OCI-LY1 (cell line): ENCODE measurements around the gene TDRD12.

Source experiments
- H2AFZ ChIP-seq: fragments of 200-600 bp; sonication (generic), shearing (Covaris generic); 2 replicates; pipeline ENCODE4 v1.6.0; 2014; ENCODE audit warnings: antibody characterized with exemption, mild to moderate bottlenecking, low read length
- H3F3A ChIP-seq: fragments of 200-600 bp; sonication (generic), shearing (Covaris generic); 2 replicates; pipeline ENCODE4 v1.6.0; 2014; ENCODE audit warnings: mild to moderate bottlenecking, antibody characterized with exemption, low read length, moderate library complexity; ENCODE audit not compliant: insufficient read depth
- H3K27ac ChIP-seq: fragments of 200-600 bp; sonication (generic); 2 replicates; pipeline ENCODE4 v1.5.1; 2014; ENCODE audit warnings: low read length, mixed run types, mild to moderate bottlenecking, low read depth; ENCODE audit not compliant: poor library complexity, severe bottlenecking
- H3K27me3 ChIP-seq: fragments of 200-600 bp; sonication (generic); 2 replicates; pipeline ENCODE4 v1.6.0; 2014; ENCODE audit warnings: antibody characterized with exemption, mild to moderate bottlenecking, low read length, moderate library complexity; ENCODE audit not compliant: insufficient read depth
- H3K36me3 ChIP-seq: fragments of 200-600 bp; sonication (generic); 2 replicates; pipeline ENCODE4 v1.6.1; 2014; ENCODE audit warnings: mild to moderate bottlenecking, antibody characterized with exemption, low read length, moderate library complexity, mixed read lengths; ENCODE audit not compliant: insufficient read depth
- H3K4me1 ChIP-seq: fragments of 200-600 bp; sonication (generic); 2 replicates; pipeline ENCODE4 v1.5.1; 2014; ENCODE audit warnings: mild to moderate bottlenecking, low read length, moderate library complexity; ENCODE audit not compliant: insufficient read depth, severe bottlenecking
- H3K4me2 ChIP-seq: fragments of 200-600 bp; sonication (generic), shearing (Covaris generic); 2 replicates; pipeline ENCODE4 v1.6.1; 2014; ENCODE audit warnings: low read length
- H3K4me3 ChIP-seq: fragments of 200-600 bp; sonication (generic); 2 replicates; pipeline ENCODE4 v1.5.1; 2014; ENCODE audit warnings: low read length, low read depth, mild to moderate bottlenecking, mixed read lengths; ENCODE audit not compliant: poor library complexity, severe bottlenecking
- H3K79me2 ChIP-seq: fragments of 200-600 bp; shearing (Covaris generic); 2 replicates; pipeline ENCODE4 v1.6.1; 2016; ENCODE audit warnings: mixed run types, low read length, mixed read lengths; ENCODE audit not compliant: insufficient read depth
- H3K9ac ChIP-seq: fragments of 200-600 bp; sonication (generic), shearing (Covaris generic); 2 replicates; pipeline ENCODE4 v1.6.1; 2014; ENCODE audit warnings: mild to moderate bottlenecking, low read length, mixed read lengths
- H3K9me2 ChIP-seq: fragments of 200-600 bp; sonication (generic), shearing (Covaris generic); 2 replicates; pipeline ENCODE4 v1.6.1; 2014; ENCODE audit warnings: low read depth, mild to moderate bottlenecking, low read length, mixed read lengths
- H3K9me3 ChIP-seq: fragments of 200-600 bp; shearing (Covaris generic); 2 replicates; pipeline ENCODE4 v1.6.1; 2014; ENCODE audit warnings: low read length, mixed read lengths
- H4K20me1 ChIP-seq: fragments of 200-600 bp; sonication (generic), shearing (Covaris generic); 2 replicates; pipeline ENCODE4 v1.6.0; 2016; ENCODE audit warnings: mild to moderate bottlenecking, low read length; ENCODE audit not compliant: insufficient read depth
- CTCF ChIP-seq: fragments of 200-600 bp; sonication (generic), shearing (Covaris generic); IDR thresholded peaks from 2 replicates; pipeline ENCODE4 v1.5.1; 2017; ENCODE audit warnings: mild to moderate bottlenecking, antibody characterized with exemption, low read length, moderate library complexity, mixed read lengths
- EZH2 ChIP-seq: fragments of 200-600 bp; sonication (generic), shearing (Covaris generic); IDR thresholded peaks from 2 replicates; pipeline ENCODE4 v1.8.0; 2017; ENCODE audit warnings: borderline replicate concordance, mixed run types, mild to moderate bottlenecking, antibody characterized with exemption, low read length, moderate library complexity, mixed read lengths

The TDRD12 gene, protein sequence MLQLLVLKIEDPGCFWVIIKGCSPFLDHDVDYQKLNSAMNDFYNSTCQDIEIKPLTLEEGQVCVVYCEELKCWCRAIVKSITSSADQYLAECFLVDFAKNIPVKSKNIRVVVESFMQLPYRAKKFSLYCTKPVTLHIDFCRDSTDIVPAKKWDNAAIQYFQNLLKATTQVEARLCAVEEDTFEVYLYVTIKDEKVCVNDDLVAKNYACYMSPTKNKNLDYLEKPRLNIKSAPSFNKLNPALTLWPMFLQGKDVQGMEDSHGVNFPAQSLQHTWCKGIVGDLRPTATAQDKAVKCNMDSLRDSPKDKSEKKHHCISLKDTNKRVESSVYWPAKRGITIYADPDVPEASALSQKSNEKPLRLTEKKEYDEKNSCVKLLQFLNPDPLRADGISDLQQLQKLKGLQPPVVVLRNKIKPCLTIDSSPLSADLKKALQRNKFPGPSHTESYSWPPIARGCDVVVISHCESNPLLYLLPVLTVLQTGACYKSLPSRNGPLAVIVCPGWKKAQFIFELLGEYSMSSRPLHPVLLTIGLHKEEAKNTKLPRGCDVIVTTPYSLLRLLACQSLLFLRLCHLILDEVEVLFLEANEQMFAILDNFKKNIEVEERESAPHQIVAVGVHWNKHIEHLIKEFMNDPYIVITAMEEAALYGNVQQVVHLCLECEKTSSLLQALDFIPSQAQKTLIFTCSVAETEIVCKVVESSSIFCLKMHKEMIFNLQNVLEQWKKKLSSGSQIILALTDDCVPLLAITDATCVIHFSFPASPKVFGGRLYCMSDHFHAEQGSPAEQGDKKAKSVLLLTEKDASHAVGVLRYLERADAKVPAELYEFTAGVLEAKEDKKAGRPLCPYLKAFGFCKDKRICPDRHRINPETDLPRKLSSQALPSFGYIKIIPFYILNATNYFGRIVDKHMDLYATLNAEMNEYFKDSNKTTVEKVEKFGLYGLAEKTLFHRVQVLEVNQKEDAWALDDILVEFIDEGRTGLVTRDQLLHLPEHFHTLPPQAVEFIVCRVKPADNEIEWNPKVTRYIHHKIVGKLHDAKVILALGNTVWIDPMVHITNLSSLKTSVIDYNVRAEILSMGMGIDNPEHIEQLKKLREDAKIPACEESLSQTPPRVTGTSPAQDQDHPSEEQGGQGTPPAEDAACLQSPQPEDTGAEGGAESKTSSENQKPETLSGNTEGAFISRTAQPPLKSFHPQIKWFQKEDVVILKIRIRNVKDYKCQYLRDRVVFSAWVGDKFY (N-terminal part only)

DNA sequence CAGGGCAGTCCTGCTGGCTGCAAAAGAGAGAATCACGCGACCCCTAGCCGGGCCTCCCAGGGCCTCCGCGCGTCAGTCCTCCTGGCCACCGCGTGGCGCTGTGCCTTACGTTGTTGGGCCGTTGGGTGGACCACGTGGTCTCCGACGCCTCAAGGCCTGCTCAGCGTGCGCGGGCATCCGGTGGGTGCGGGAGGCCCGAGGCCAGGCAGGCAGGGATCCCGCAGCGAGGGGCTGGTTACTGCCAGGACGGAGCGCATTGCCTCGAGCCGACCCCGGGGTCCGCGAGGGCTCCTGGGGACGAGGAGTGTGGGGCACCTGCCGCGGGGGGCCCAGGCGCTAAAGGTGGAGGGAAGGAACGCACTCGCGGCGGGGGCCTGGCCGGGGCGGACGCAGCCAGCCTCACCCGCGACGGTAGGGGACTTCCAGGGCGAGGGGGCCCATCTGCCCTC, at the start of gene TDRD12:
TDRD12 (plus strand) TSS at position 157 of the 449 bp plus-strand sequence. CDS start 306 bp downstream, outside the sequence.
- TF ChIP-seq EZH2 (no peak), CTCF (peak; percentile 22; the same call in 1 of the 2 replicates)
- H2AFZ ChIP-seq, result no peak within 1 kb of the TSS
- H3K4me2 ChIP-seq, result no peak within 1 kb of the TSS
- no peak within 1 kb of the TSS for H3K4me3 ChIP-seq
- H3K9me3 ChIP-seq, result no peaks in the 10 kb centered on the region
- no peaks in the 10 kb centered on the region for H3K27me3 ChIP-seq
- H3K9ac ChIP-seq, result no peak within 1 kb of the TSS
- no peaks in the 10 kb centered on the region for H3F3A ChIP-seq
- H3K27ac ChIP-seq, result no peak within 1 kb of the TSS
- H3K79me2 ChIP-seq, result no peaks in the 10 kb centered on the region
- H3K36me3 ChIP-seq, result peaks cover 8% of the 10 kb centered on the region
- no peaks in the 10 kb centered on the region for H3K9me2 ChIP-seq
- H4K20me1 ChIP-seq, result no peaks in the 10 kb centered on the region
- no peaks in the 10 kb centered on the region for H3K4me1 ChIP-seq

DNA sequence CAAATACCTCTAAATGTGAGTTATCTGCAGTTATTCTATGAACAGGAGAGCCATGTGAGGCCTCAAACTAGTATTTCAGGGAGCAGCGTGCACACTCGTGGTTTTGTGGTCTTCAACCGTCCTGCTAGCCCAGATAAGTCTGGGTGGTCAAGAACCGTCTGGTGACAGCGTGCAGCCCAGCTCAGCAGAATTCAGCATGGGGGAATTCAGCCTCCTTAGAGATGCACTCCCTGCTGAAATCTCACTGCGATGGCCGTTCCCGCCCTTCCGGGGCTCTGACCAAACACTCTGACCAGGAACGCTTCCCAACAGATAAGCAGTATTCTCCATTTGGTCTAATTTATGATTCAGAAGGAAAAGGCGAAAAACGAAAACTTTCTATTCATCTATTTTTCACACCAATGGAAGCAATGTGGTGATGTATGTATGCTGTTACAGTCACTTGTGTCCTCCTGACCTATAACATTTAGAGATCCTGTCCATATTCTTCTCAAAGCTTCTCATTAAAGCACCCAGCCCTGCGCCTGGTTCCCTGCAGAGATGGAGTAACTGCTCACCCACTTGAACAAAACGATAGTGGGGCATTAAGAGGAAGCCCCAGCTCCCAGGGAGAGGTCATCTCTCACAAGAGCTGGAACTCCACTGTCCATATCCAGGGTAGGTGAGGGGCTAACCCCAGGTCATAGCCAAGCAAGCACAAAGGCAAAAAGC, 47.5 kb upstream of the TDRD12 start:
- peak overlapping the region; percentile 25; the same call in 1 of the 2 replicates for H3K4me2 ChIP-seq
- H2AFZ ChIP-seq, result no peak overlapping the region
- H3K27me3 ChIP-seq, result no peaks in the 10 kb centered on the region
- no peaks in the 10 kb centered on the region for H4K20me1 ChIP-seq
- H3K27ac ChIP-seq, result no peak overlapping the region
- H3F3A ChIP-seq, result no peaks in the 10 kb centered on the region
- peaks cover 25% of the 10 kb centered on the region for H3K4me1 ChIP-seq
- H3K9me3 ChIP-seq, result no peaks in the 10 kb centered on the region
- H3K9me2 ChIP-seq, result no peaks in the 10 kb centered on the region
- peaks cover 54% of the 10 kb centered on the region for H3K79me2 ChIP-seq
- H3K36me3 ChIP-seq, result peaks cover 7% of the 10 kb centered on the region
- H3K4me3 ChIP-seq, result no peak overlapping the region
- no peak overlapping the region; the same call in 1 of the 2 replicates for H3K9ac ChIP-seq
- no peak for TF ChIP-seq CTCF
- no peak for TF ChIP-seq EZH2

DNA sequence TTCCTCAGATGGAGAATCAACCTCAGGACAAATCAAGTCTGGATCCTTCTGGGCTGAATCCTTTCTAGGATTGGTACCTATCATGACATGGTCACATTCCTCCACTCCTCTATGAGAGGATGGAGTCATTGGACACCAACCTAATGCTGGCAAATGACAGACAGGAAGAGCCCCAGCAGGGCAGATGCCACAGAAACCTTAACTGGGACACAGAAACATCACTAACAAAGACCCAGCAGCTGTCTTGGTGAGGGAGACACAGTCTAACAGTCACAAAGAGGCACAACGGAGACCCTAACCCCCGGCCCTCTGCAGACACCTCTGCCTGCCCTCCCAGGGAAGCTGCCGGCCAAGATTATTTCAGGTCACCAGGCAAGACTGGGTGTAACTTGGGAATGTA, 46.7 kb upstream of the TDRD12 start:
- Histone ChIP-seq H2AFZ (no peak overlapping the region), H3K9ac (no peak overlapping the region; the same call in 1 of the 2 replicates), H3K9me2 (no peaks in the 10 kb centered on the region), H3K4me2 (peak overlapping the region; percentile 75), H3K36me3 (peaks cover 4% of the 10 kb centered on the region; the same call in 1 of the 2 replicates), H4K20me1 (no peaks in the 10 kb centered on the region), H3K4me3 (peak overlapping the region; percentile 91), H3F3A (no peaks in the 10 kb centered on the region), H3K9me3 (no peaks in the 10 kb centered on the region), H3K27ac (no peak overlapping the region), H3K4me1 (peaks cover 25% of the 10 kb centered on the region), H3K27me3 (no peaks in the 10 kb centered on the region), H3K79me2 (peaks cover 46% of the 10 kb centered on the region)
- TF ChIP-seq EZH2 (no peak), CTCF (no peak)
